OCI-LY1 (cell line): ENCODE data around the gene CMBL.

Source experiments
- H2AFZ ChIP-seq: fragments of 200-600 bp; sonication (generic), shearing (Covaris generic); 2 replicates; pipeline ENCODE4 v1.6.0; 2014; ENCODE audit warnings: antibody characterized with exemption, mild to moderate bottlenecking, low read length
- H3F3A ChIP-seq: fragments of 200-600 bp; sonication (generic), shearing (Covaris generic); 2 replicates; pipeline ENCODE4 v1.6.0; 2014; ENCODE audit warnings: mild to moderate bottlenecking, antibody characterized with exemption, low read length, moderate library complexity; ENCODE audit not compliant: insufficient read depth
- H3K27ac ChIP-seq: fragments of 200-600 bp; sonication (generic); 2 replicates; pipeline ENCODE4 v1.5.1; 2014; ENCODE audit warnings: low read length, mixed run types, mild to moderate bottlenecking, low read depth; ENCODE audit not compliant: poor library complexity, severe bottlenecking
- H3K27me3 ChIP-seq: fragments of 200-600 bp; sonication (generic); 2 replicates; pipeline ENCODE4 v1.6.0; 2014; ENCODE audit warnings: antibody characterized with exemption, mild to moderate bottlenecking, low read length, moderate library complexity; ENCODE audit not compliant: insufficient read depth
- H3K36me3 ChIP-seq: fragments of 200-600 bp; sonication (generic); 2 replicates; pipeline ENCODE4 v1.6.1; 2014; ENCODE audit warnings: mild to moderate bottlenecking, antibody characterized with exemption, low read length, moderate library complexity, mixed read lengths; ENCODE audit not compliant: insufficient read depth
- H3K4me1 ChIP-seq: fragments of 200-600 bp; sonication (generic); 2 replicates; pipeline ENCODE4 v1.5.1; 2014; ENCODE audit warnings: mild to moderate bottlenecking, low read length, moderate library complexity; ENCODE audit not compliant: insufficient read depth, severe bottlenecking
- H3K4me2 ChIP-seq: fragments of 200-600 bp; sonication (generic), shearing (Covaris generic); 2 replicates; pipeline ENCODE4 v1.6.1; 2014; ENCODE audit warnings: low read length
- H3K4me3 ChIP-seq: fragments of 200-600 bp; sonication (generic); 2 replicates; pipeline ENCODE4 v1.5.1; 2014; ENCODE audit warnings: low read length, low read depth, mild to moderate bottlenecking, mixed read lengths; ENCODE audit not compliant: poor library complexity, severe bottlenecking
- H3K79me2 ChIP-seq: fragments of 200-600 bp; shearing (Covaris generic); 2 replicates; pipeline ENCODE4 v1.6.1; 2016; ENCODE audit warnings: mixed run types, low read length, mixed read lengths; ENCODE audit not compliant: insufficient read depth
- H3K9ac ChIP-seq: fragments of 200-600 bp; sonication (generic), shearing (Covaris generic); 2 replicates; pipeline ENCODE4 v1.6.1; 2014; ENCODE audit warnings: mild to moderate bottlenecking, low read length, mixed read lengths
- H3K9me2 ChIP-seq: fragments of 200-600 bp; sonication (generic), shearing (Covaris generic); 2 replicates; pipeline ENCODE4 v1.6.1; 2014; ENCODE audit warnings: low read depth, mild to moderate bottlenecking, low read length, mixed read lengths
- H3K9me3 ChIP-seq: fragments of 200-600 bp; shearing (Covaris generic); 2 replicates; pipeline ENCODE4 v1.6.1; 2014; ENCODE audit warnings: low read length, mixed read lengths
- H4K20me1 ChIP-seq: fragments of 200-600 bp; sonication (generic), shearing (Covaris generic); 2 replicates; pipeline ENCODE4 v1.6.0; 2016; ENCODE audit warnings: mild to moderate bottlenecking, low read length; ENCODE audit not compliant: insufficient read depth
- CTCF ChIP-seq: fragments of 200-600 bp; sonication (generic), shearing (Covaris generic); IDR thresholded peaks from 2 replicates; pipeline ENCODE4 v1.5.1; 2017; ENCODE audit warnings: mild to moderate bottlenecking, antibody characterized with exemption, low read length, moderate library complexity, mixed read lengths
- EZH2 ChIP-seq: fragments of 200-600 bp; sonication (generic), shearing (Covaris generic); IDR thresholded peaks from 2 replicates; pipeline ENCODE4 v1.8.0; 2017; ENCODE audit warnings: borderline replicate concordance, mixed run types, mild to moderate bottlenecking, antibody characterized with exemption, low read length, moderate library complexity, mixed read lengths

Gene CMBL

GRCh38 chr5:10262121-10262774 is 45.5 kb downstream of the CMBL start:
- Histone ChIP-seq H3K27ac (no peak overlapping the region), H3K4me1 (no peaks in the 10 kb centered on the region), H3K4me2 (no peak overlapping the region), H3K36me3 (peaks cover 91% of the 10 kb centered on the region), H3K79me2 (peaks cover 4% of the 10 kb centered on the region; the same call in 1 of the 2 replicates), H3K4me3 (no peak overlapping the region), H2AFZ (no peak overlapping the region), H4K20me1 (no peaks in the 10 kb centered on the region), H3F3A (peaks cover 12% of the 10 kb centered on the region; the same call in 1 of the 2 replicates), H3K9me3 (no peaks in the 10 kb centered on the region), H3K9ac (no peak overlapping the region), H3K27me3 (no peaks in the 10 kb centered on the region), H3K9me2 (no peaks in the 10 kb centered on the region)
- no peak for TF ChIP-seq CTCF
- no peak for TF ChIP-seq EZH2

GRCh38 chr5:10261065-10261464 is 46.6 kb downstream of the CMBL start:
- Histone ChIP-seq H3F3A (peaks cover 3% of the 10 kb centered on the region; the same call in 1 of the 2 replicates), H3K79me2 (peaks cover 4% of the 10 kb centered on the region; the same call in 1 of the 2 replicates), H3K9ac (no peak overlapping the region)

GRCh38 chr5:10259899-10260298 is 47.8 kb downstream of the CMBL start:
- H3F3A ChIP-seq: peaks cover 2% of the 10 kb centered on the region; the same call in 1 of the 2 replicates
- H2AFZ ChIP-seq: no peak overlapping the region
- peaks cover 99% of the 10 kb centered on the region for H3K36me3 ChIP-seq
- H3K4me3 ChIP-seq: no peak overlapping the region
- no peaks in the 10 kb centered on the region for H3K9me3 ChIP-seq
- H3K9ac ChIP-seq: no peak overlapping the region
- no peaks in the 10 kb centered on the region for H4K20me1 ChIP-seq
- no peak overlapping the region for H3K27ac ChIP-seq
- no peaks in the 10 kb centered on the region for H3K9me2 ChIP-seq
- H3K4me2 ChIP-seq: no peak overlapping the region
- H3K79me2 ChIP-seq: peaks cover 10% of the 10 kb centered on the region
- no peaks in the 10 kb centered on the region for H3K4me1 ChIP-seq
- TF ChIP-seq EZH2 (no peak), CTCF (no peak)
- H3K27me3 ChIP-seq: no peaks in the 10 kb centered on the region

More at GRCh38 chr5:10261065-10261464, 46.6 kb downstream of the CMBL start:
- no peak overlapping the region for H3K4me3 ChIP-seq
- no peak overlapping the region for H2AFZ ChIP-seq
- no peaks in the 10 kb centered on the region for H3K4me1 ChIP-seq
- peaks cover 99% of the 10 kb centered on the region for H3K36me3 ChIP-seq
- no peaks in the 10 kb centered on the region for H4K20me1 ChIP-seq
- TF ChIP-seq CTCF (no peak), EZH2 (no peak)
- H3K9me3 ChIP-seq: no peaks in the 10 kb centered on the region
- H3K27ac ChIP-seq: no peak overlapping the region
- no peaks in the 10 kb centered on the region for H3K27me3 ChIP-seq
- H3K4me2 ChIP-seq: no peak overlapping the region
- H3K9me2 ChIP-seq: no peaks in the 10 kb centered on the region
